Hepatic stellate cell (primary cell): Measurements from ENCODE around the gene RRAGB.
"Not testable (repeated sequence)": the region's sequence is repeated elsewhere in the genome, so short reads cannot be mapped to it uniquely, and the experiment has no call there.

Source experiments
- DNase-seq: peaks from one replicate; pipeline ENCODE4 v3.0.0; 2011; ENCODE audit warnings: low spot score

The RRAGB gene

GRCh38 chrX:55774419-55774818 lies 56.9 kb downstream of the RRAGB start:
- DNase-seq: not testable (repeated sequence)

- no peak for DNase-seq
Measured at GRCh38 chrX:55777596-55777995, 60.0 kb downstream of the RRAGB start.

- DNase-seq: no peak
Measured at GRCh38 chrX:55778322-55778721, 60.8 kb downstream of the RRAGB start.

GRCh38 chrX:55783723-55784122 lies 66.2 kb downstream of the RRAGB start:
- no peak for DNase-seq

GRCh38 chrX:55787063-55787462 lies 69.5 kb downstream of the RRAGB start:
- DNase-seq: no peak

GRCh38 chrX:55787727-55788126 lies 70.2 kb downstream of the RRAGB start:
- no peak for DNase-seq

- DNase-seq: no peak
Measured at GRCh38 chrX:55794405-55794804, 76.9 kb downstream of the RRAGB start.

GRCh38 chrX:55796496-55796895 lies 78.9 kb downstream of the RRAGB start:
- DNase-seq: no peak

- no peak for DNase-seq
Measured at GRCh38 chrX:55801811-55802210, 84.3 kb downstream of the RRAGB start.
